ENCODE results near the gene OR51T1.

DNA sequence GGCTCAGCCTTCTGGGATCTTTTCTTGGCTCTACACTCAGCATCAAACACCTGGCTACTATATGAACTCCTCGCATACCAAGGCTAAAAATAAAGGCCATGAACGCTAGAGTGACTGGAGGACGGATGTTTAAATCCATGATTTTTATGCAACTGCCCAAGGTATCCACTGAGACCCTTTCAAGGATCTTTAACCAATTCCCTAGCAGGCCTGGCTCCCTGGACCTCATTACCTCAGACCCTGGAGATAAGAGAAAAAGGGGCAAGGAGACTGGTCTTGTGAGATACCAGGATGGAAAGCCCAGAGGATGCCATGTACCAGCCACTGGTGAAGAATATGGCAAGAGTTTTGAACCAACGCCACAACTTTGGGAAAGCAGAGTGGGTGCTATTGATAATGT is 37.5 kb downstream of the OR51T1 start, which contains the start of gene OR51G2:
- TF ChIP-seq POLR2A (IDR thresholded peaks at IDR 0.05) = no peak
- TF ChIP-seq, protein P1, sequence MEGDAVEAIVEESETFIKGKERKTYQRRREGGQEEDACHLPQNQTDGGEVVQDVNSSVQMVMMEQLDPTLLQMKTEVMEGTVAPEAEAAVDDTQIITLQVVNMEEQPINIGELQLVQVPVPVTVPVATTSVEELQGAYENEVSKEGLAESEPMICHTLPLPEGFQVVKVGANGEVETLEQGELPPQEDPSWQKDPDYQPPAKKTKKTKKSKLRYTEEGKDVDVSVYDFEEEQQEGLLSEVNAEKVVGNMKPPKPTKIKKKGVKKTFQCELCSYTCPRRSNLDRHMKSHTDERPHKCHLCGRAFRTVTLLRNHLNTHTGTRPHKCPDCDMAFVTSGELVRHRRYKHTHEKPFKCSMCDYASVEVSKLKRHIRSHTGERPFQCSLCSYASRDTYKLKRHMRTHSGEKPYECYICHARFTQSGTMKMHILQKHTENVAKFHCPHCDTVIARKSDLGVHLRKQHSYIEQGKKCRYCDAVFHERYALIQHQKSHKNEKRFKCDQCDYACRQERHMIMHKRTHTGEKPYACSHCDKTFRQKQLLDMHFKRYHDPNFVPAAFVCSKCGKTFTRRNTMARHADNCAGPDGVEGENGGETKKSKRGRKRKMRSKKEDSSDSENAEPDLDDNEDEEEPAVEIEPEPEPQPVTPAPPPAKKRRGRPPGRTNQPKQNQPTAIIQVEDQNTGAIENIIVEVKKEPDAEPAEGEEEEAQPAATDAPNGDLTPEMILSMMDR (IDR thresholded peaks at IDR 0.05) = no peak

All from vagina (tissue), 2 donors.